Hepatocyte (in vitro differentiated cells): Measurements from ENCODE around the gene CNDP1.

Experiments used
- CTCF ChIP-seq: fragments of 200-600 bp; sonication (generic); IDR thresholded peaks from 2 replicates; pipeline ENCODE4 v1.5.1; 2016; ENCODE audit warnings: antibody characterized with exemption, mild to moderate bottlenecking; ENCODE audit not compliant: poor library complexity
- EZH2 ChIP-seq: fragments of 200-600 bp; sonication (generic); IDR thresholded peaks from 2 replicates; pipeline ENCODE4 v1.6.1; 2016; ENCODE audit warnings: antibody characterized with exemption, mild to moderate bottlenecking, borderline replicate concordance
- EZH2phosphoT487 ChIP-seq: fragments of 200-600 bp; sonication (generic); IDR thresholded peaks from one replicate; pipeline ENCODE4 v1.6.1; 2018; ENCODE audit warnings: antibody characterized with exemption, mild to moderate bottlenecking, low read depth, moderate library complexity; ENCODE audit not compliant: unreplicated experiment, severe bottlenecking

- TF ChIP-seq EZH2, result no peak
- no peak for TF ChIP-seq CTCF
- no peak for TF ChIP-seq EZH2phosphoT487
Measured at GRCh38 chr18:74514860-74515495, 19.3 kb upstream of the CNDP1 start.
